Thoracic aorta endothelial cell (primary cell): ENCODE results near the gene KLHL5. TPM values are rescaled to one million over a fixed set of nuclear protein-coding genes. Genes with fewer than 3 reads are reported as not detected.

Experiments
- total RNA-seq: library from RNA; depleted of rRNA; stranded (reverse); fragments of >200 nt; gene quantifications from 2 replicates; pipeline ENCODE4 v1.2.3, GENCODE V29; 2012

The KLHL5 gene
- 87.4 and 89.5 TPM in 2 replicates for total RNA-seq

GRCh38 chr4:39062094-39062769 lies at the start of gene KLHL5:
Gene KLHL5, plus strand, starts transcription at chr4:39062232. Its CDS starts 421 bp downstream, at chr4:39062653.

GRCh38 chr4:39032218-39033085 lies 29.6 kb upstream of the KLHL5 start, which contains the start of gene TMEM156:
Gene TMEM156, minus strand, starts transcription at chr4:39032409. Its CDS starts 96 bp downstream, at chr4:39032313.

Other genes starting within 250 kb of the KLHL5 start
- gene TLR6, start 205.4 kb upstream of the KLHL5 start, total RNA-seq = 5.3 and 6.0 TPM in 2 replicates
- gene FAM114A1, start 194.4 kb upstream of the KLHL5 start, total RNA-seq = 162 and 197 TPM in 2 replicates
- 1.0 and 3.7 TPM in 2 replicates for gene TMEM156, start 29.8 kb upstream of the KLHL5 start, total RNA-seq
- 27.9 and 32.0 TPM in 2 replicates for gene WDR19, start 120.3 kb downstream of the KLHL5 start, total RNA-seq